PC-3 (cell line): Measurements from ENCODE around the gene AQP6. TPM values are rescaled to one million over a fixed set of nuclear protein-coding genes. Genes with fewer than 3 reads are reported as not detected.

Experiments used
- ATAC-seq: fragments of 200-7000 bp; cut with Tn5 transposase; 2 replicates; pipeline ENCODE4 v1.9.1; 2020; ENCODE audit warnings: mild to moderate bottlenecking, moderate library complexity
- BruUV-seq: library from RNA; stranded (reverse); fragments of 400-500 nt; replicated peaks from 2 replicates; lab custom pipeline; 2021; lab: Mats Ljungman, UMichigan
- CTCF ChIA-PET: fragments of 300-600 bp; sonication (Branson Sonifier 250); formaldehyde crosslinking; loops from one replicate; lab custom pipeline; 2022; ENCODE audit warnings: antibody characterized with exemption; lab: Charles Lee
- POLR2A ChIA-PET: fragments of 300-600 bp; sonication (Branson Sonifier 250); formaldehyde crosslinking; loops from one replicate; lab custom pipeline; 2022; ENCODE audit warnings: antibody characterized with exemption; ENCODE audit not compliant: unreplicated experiment; lab: Charles Lee
- DNase-seq: peaks from one replicate; pipeline ENCODE4 v3.0.0-alpha.2; 2015
- H2AFZ ChIP-seq: fragments of 300-600 bp; sonication (generic); 2 replicates; pipeline ENCODE4 v1.6.0; 2016; ENCODE audit warnings: antibody characterized with exemption, low read length
- H3F3A ChIP-seq: fragments of 300-600 bp; sonication (generic); one replicate; pipeline ENCODE4 v1.6.0; 2017; ENCODE audit warnings: antibody characterized with exemption, low read length, control low read depth, mild to moderate bottlenecking; ENCODE audit not compliant: unreplicated experiment
- H3K27ac ChIP-seq: fragments of 300-600 bp; sonication (generic); 2 replicates; pipeline ENCODE4 v1.5.1; 2016; ENCODE audit warnings: mild to moderate bottlenecking, low read length
- H3K27me3 ChIP-seq: fragments of 300-600 bp; sonication (generic); 2 replicates; pipeline ENCODE4 v1.6.1; 2016; ENCODE audit warnings: low read length, mixed read lengths
- H3K36me3 ChIP-seq: fragments of 300-600 bp; sonication (generic); 2 replicates; pipeline ENCODE4 v1.6.1; 2016; ENCODE audit warnings: low read depth, mixed run types, low read length, mixed read lengths
- H3K4me1 ChIP-seq: fragments of 300-600 bp; sonication (generic); 2 replicates; pipeline ENCODE4 v1.5.1; 2016; ENCODE audit warnings: low read length; ENCODE audit not compliant: insufficient read depth
- H3K4me2 ChIP-seq: fragments of 300-600 bp; sonication (generic); 2 replicates; pipeline ENCODE4 v1.6.0; 2016; ENCODE audit warnings: low read length
- H3K4me3 ChIP-seq: fragments of 300-600 bp; sonication (generic); 2 replicates; pipeline ENCODE4 v1.5.1; 2016; ENCODE audit warnings: mild to moderate bottlenecking, low read length, mixed read lengths
- H3K79me2 ChIP-seq: fragments of 300-600 bp; sonication (generic); 2 replicates; pipeline ENCODE4 v1.6.1; 2017; ENCODE audit warnings: low read length, mixed read lengths
- H3K9ac ChIP-seq: fragments of 300-600 bp; sonication (generic); 2 replicates; pipeline ENCODE4 v1.6.0; 2016; ENCODE audit warnings: mild to moderate bottlenecking, low read length
- H3K9me2 ChIP-seq: fragments of 300-600 bp; sonication (generic); replicated peaks from 2 replicates; pipeline ENCODE4 v1.6.1; 2016; ENCODE audit warnings: mixed run types, low read length, mixed read lengths
- H3K9me3 ChIP-seq: fragments of 300-600 bp; sonication (generic); 2 replicates; pipeline ENCODE4 v1.6.1; 2016; ENCODE audit warnings: low read length, mixed read lengths
- H4K20me1 ChIP-seq: fragments of 300-600 bp; sonication (generic); 2 replicates; pipeline ENCODE4 v1.6.1; 2016; ENCODE audit warnings: low read length, mixed read lengths
- CTCF ChIP-seq: fragments of 300-600 bp; sonication (generic); conservative IDR thresholded peaks from 2 replicates; pipeline ENCODE4 v1.5.1; 2017; ENCODE audit warnings: antibody characterized with exemption, low read depth, mild to moderate bottlenecking, low read length
- EZH2 ChIP-seq: fragments of 300-600 bp; sonication (generic); IDR thresholded peaks from one replicate; pipeline ENCODE4 v1.6.1; 2017; ENCODE audit warnings: antibody characterized with exemption, mild to moderate bottlenecking, low read length; ENCODE audit not compliant: unreplicated experiment
- EZH2phosphoT487 ChIP-seq: fragments of 300-600 bp; sonication (generic); IDR thresholded peaks from 2 replicates; pipeline ENCODE4 v1.6.1; 2018; ENCODE audit warnings: mild to moderate bottlenecking, antibody characterized with exemption, low read length, borderline replicate concordance
- intact Hi-C: fragments of 100-400 bp; cut with micrococcal nuclease; formaldehyde crosslinking; loops from 2 replicates; pipeline ENCODE4 v1.9.0; 2023
- total RNA-seq: library from RNA; depleted of rRNA; stranded (reverse); fragments of >200 nt; gene quantifications from 2 replicates; pipeline ENCODE4 v1.2.3, GENCODE V29; 2014

AQP6 gene
- total RNA-seq, 1 experiment from 2014 or later = not detected

DNA sequence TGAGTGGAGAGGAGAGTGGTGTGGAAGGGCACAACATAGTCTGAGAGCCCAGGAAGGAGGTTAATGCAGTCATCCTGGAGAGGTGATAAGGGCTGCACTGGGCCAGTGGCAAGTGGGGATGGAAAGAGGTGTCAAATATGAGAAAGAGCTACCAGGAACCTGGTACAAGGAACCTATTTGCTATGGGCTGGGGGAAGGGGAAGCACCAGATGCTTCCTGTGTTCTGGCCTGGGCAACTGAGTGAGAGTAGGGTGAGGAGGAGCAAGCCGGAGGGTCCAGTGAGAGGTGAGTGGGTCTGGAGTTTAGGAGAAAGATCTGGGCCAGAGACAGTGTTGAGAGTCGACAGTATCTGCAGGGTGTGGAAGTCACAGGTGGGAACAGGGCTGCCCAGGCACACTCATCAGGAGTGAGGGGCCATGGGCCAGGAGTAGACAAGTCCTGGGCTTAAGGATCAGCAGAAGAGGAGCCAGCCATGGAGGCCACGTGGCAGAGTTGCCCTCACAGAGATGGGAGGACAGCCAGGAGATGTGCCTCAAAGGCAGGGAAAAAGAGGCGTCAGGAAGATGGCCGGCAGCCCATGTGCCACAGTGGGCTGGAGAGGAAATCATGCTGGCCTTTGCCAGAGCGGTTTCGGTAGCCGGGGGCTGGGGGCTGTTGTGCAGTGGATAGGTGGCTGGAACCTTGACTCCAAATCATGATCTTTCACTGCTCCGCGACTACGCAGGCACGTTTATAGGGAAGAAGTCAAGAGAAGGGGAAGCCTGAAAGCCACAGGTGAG lies 2.9 kb upstream of the AQP6 start:
- intact Hi-C loops = loop anchor here (10.0 kb wide), 2 partner anchors 105 to 195 kb away; no protein-coding TSS in a partner anchor
- no peaks in the 10 kb centered on the region for H3K36me3 ChIP-seq
- CTCF ChIA-PET = no interaction called here
- no peak overlapping the region for H3K9ac ChIP-seq
- no peaks in the 10 kb centered on the region for H3F3A ChIP-seq
- H3K4me3 ChIP-seq = no peak overlapping the region
- H3K79me2 ChIP-seq = no peaks in the 10 kb centered on the region
- no peaks in the 10 kb centered on the region for H3K27me3 ChIP-seq
- H4K20me1 ChIP-seq = no peaks in the 10 kb centered on the region
- H3K4me2 ChIP-seq = no peak overlapping the region
- ATAC-seq (no peak), DNase-seq (no peak)
- peaks cover 3% of the 10 kb centered on the region; the same call in 1 of the 2 replicates for H3K4me1 ChIP-seq
- BruUV-seq = no TSS peak
- no peaks in the 10 kb centered on the region for H3K9me2 ChIP-seq
- H3K27ac ChIP-seq = no peak overlapping the region
- TF ChIP-seq EZH2 (no peak), EZH2phosphoT487 (no peak), CTCF (no peak)
- H3K9me3 ChIP-seq = no peaks in the 10 kb centered on the region
- POLR2A ChIA-PET = no interaction called here
- H2AFZ ChIP-seq = no peak overlapping the region

- BruUV-seq = no TSS peak
- Histone ChIP-seq H3K9me2 (no peaks in the 10 kb centered on the region), H3K9ac (no peak overlapping the region), H3K79me2 (no peaks in the 10 kb centered on the region), H3F3A (no peaks in the 10 kb centered on the region), H3K27ac (no peak overlapping the region), H3K36me3 (no peaks in the 10 kb centered on the region), H2AFZ (no peak overlapping the region), H3K4me3 (no peak overlapping the region), H3K4me2 (no peak overlapping the region), H3K27me3 (no peaks in the 10 kb centered on the region), H3K9me3 (no peaks in the 10 kb centered on the region), H4K20me1 (no peaks in the 10 kb centered on the region), H3K4me1 (peaks cover 3% of the 10 kb centered on the region; the same call in 1 of the 2 replicates)
- no peak for TF ChIP-seq CTCF
- no peak for TF ChIP-seq EZH2
- no peak for TF ChIP-seq EZH2phosphoT487
- ChIA-PET POLR2A (no interaction called here), CTCF (no interaction called here)
- DNase-seq (no peak), ATAC-seq (no peak)
- intact Hi-C loops = no loop called here
Measured at GRCh38 chr12:49970658-49971057, 2.1 kb upstream of the AQP6 start.

- Histone ChIP-seq H3K27me3 (no peaks in the 10 kb centered on the region), H3K79me2 (no peaks in the 10 kb centered on the region), H4K20me1 (no peaks in the 10 kb centered on the region), H3K27ac (no peak overlapping the region), H3K4me2 (no peak overlapping the region), H3K9me2 (no peaks in the 10 kb centered on the region), H3F3A (no peaks in the 10 kb centered on the region), H3K4me3 (no peak overlapping the region), H3K9me3 (no peaks in the 10 kb centered on the region), H3K4me1 (peaks cover 3% of the 10 kb centered on the region; the same call in 1 of the 2 replicates), H3K9ac (no peak overlapping the region), H3K36me3 (no peaks in the 10 kb centered on the region), H2AFZ (no peak overlapping the region)
- ATAC-seq (no peak), DNase-seq (no peak)
- CTCF ChIA-PET = interaction anchor here (0.6 kb wide), 1 partner anchor 66 kb away, joined by 3 read pairs; no protein-coding TSS in a partner anchor
- TF ChIP-seq CTCF = no peak
- TF ChIP-seq EZH2phosphoT487 = no peak
- no peak for TF ChIP-seq EZH2
- BruUV-seq = no TSS peak
- POLR2A ChIA-PET = no interaction called here
- intact Hi-C loops = no loop called here
Measured at GRCh38 chr12:49971141-49971540, 1.6 kb upstream of the AQP6 start.
